ENCODE measurements around the gene PRRT2. TPM values are rescaled to one million over a fixed set of nuclear protein-coding genes. Genes with fewer than 3 reads are reported as not detected.

The PRRT2 gene
- total RNA-seq, 2 donors from 2014 or later = 6.6 to 19.2 TPM

GRCh38 chr16:29807426-29808218 lies 4.4 kb upstream of the PRRT2 start:
- peak; percentile 90 for DNase-seq (ENCODE audit: low spot score)
- H3K4me3 ChIP-seq = peak overlapping the region; percentile 49 to 56
- H3K36me3 ChIP-seq = peaks cover 0 to 2% of the 10 kb centered on the region in 2 donors
- no peaks in the 10 kb centered on the region for H3K27me3 ChIP-seq (replicated peaks; ENCODE audit: insufficient read depth)
- peak overlapping the region; percentile 91 for H3K27ac ChIP-seq
- intact Hi-C loops (cut with DNase I) = loop anchor here (10.0 kb wide), 1 partner anchor 847 kb away; the partner anchor contains the start of genes FBRS and PRR14
- peak in 2 of 4 experiments; percentile 17 to 31 for TF ChIP-seq CTCF (IDR thresholded peaks at IDR 0.05)
- peak; percentile 71 for TF ChIP-seq POLR2A (IDR thresholded peaks at IDR 0.05)
- TF ChIP-seq POLR2AphosphoS5 (IDR thresholded peaks at IDR 0.05) = peak; percentile 93
- H3K4me1 ChIP-seq (replicated peaks) = peaks cover 23% of the 10 kb centered on the region
- H3K9me3 ChIP-seq = no peaks in the 10 kb centered on the region
- under 1% methylated on average over 51 of the region's 69 CpGs for WGBS

GRCh38 chr16:29808219-29808900 lies 3.6 kb upstream of the PRRT2 start:
- no peak for DNase-seq (ENCODE audit: low spot score)
- WGBS = 26% methylated on average over 25 of the region's 25 CpGs
- Histone ChIP-seq H3K4me1 (replicated peaks) (peaks cover 23% of the 10 kb centered on the region), H3K36me3 (peaks cover 0 to 2% of the 10 kb centered on the region in 2 donors), H3K27me3 (replicated peaks; ENCODE audit: insufficient read depth) (no peaks in the 10 kb centered on the region), H3K27ac (peak overlapping the region; percentile 91), H3K4me3 (peak overlapping the region; percentile 49 to 56), H3K9me3 (no peaks in the 10 kb centered on the region)
- TF ChIP-seq POLR2A (IDR thresholded peaks at IDR 0.05) (no peak), POLR2AphosphoS5 (IDR thresholded peaks at IDR 0.05) (no peak), CTCF (IDR thresholded peaks at IDR 0.05) (no peak)
- intact Hi-C loops (cut with DNase I) = loop anchor here (10.0 kb wide), 1 partner anchor 846 kb away; the partner anchor contains the start of genes FBRS and PRR14

- Histone ChIP-seq H3K4me3 (peak overlapping the region; percentile 49 to 56), H3K9me3 (no peaks in the 10 kb centered on the region), H3K36me3 (peaks cover 0 to 2% of the 10 kb centered on the region in 2 donors), H3K27me3 (replicated peaks; ENCODE audit: insufficient read depth) (no peaks in the 10 kb centered on the region), H3K4me1 (replicated peaks) (peaks cover 23% of the 10 kb centered on the region), H3K27ac (peak overlapping the region; percentile 91)
- TF ChIP-seq CTCF (IDR thresholded peaks at IDR 0.05) = no peak
- TF ChIP-seq POLR2A (IDR thresholded peaks at IDR 0.05) = no peak
- no peak for TF ChIP-seq POLR2AphosphoS5 (IDR thresholded peaks at IDR 0.05)
- no peak for DNase-seq (ENCODE audit: low spot score)
- WGBS = 69% methylated on average over 25 of the region's 31 CpGs
- intact Hi-C loops (cut with DNase I) = loop anchor here (10.0 kb wide), 1 partner anchor 846 kb away; the partner anchor contains the start of genes FBRS and PRR14
Measured at GRCh38 chr16:29809031-29809747, 2.8 kb upstream of the PRRT2 start.

GRCh38 chr16:29809850-29810698 lies 1.9 kb upstream of the PRRT2 start:
- peak overlapping the region; percentile 91 for H3K27ac ChIP-seq
- no peak for TF ChIP-seq POLR2AphosphoS5 (IDR thresholded peaks at IDR 0.05)
- no peak for TF ChIP-seq POLR2A (IDR thresholded peaks at IDR 0.05)
- no peak for TF ChIP-seq CTCF (IDR thresholded peaks at IDR 0.05)
- H3K36me3 ChIP-seq = peaks cover 0 to 2% of the 10 kb centered on the region in 2 donors
- no peaks in the 10 kb centered on the region for H3K27me3 ChIP-seq (replicated peaks; ENCODE audit: insufficient read depth)
- no peak for DNase-seq (ENCODE audit: low spot score)
- no peaks in the 10 kb centered on the region for H3K9me3 ChIP-seq
- 36% methylated on average over 23 of the region's 23 CpGs for WGBS
- H3K4me1 ChIP-seq (replicated peaks) = peaks cover 24% of the 10 kb centered on the region
- intact Hi-C loops (cut with DNase I) = loop anchor here (5.0 to 10.0 kb wide), 2 partner anchors 187 to 845 kb away; partner anchors contain the start of genes FBRS, HIRIP3, INO80E and PRR14
- H3K4me3 ChIP-seq = peak overlapping the region in 1 of 2 donors; percentile 56
